B cell (primary cell): ENCODE data around the gene DLG3.

Experiments used
- CTCF ChIP-seq: fragments of 200-600 bp; IDR thresholded peaks from one replicate; pipeline ENCODE4 v1.8.0; 2022; ENCODE audit warnings: antibody characterized with exemption, mild to moderate bottlenecking
- EZH2 ChIP-seq: IDR thresholded peaks from 2 replicates; pipeline ENCODE4 v1.6.1; 2012; ENCODE audit warnings: borderline replicate concordance, low read depth, mild to moderate bottlenecking, moderate library complexity, low read length; ENCODE audit not compliant: insufficient read depth, poor library complexity, severe bottlenecking

DNA sequence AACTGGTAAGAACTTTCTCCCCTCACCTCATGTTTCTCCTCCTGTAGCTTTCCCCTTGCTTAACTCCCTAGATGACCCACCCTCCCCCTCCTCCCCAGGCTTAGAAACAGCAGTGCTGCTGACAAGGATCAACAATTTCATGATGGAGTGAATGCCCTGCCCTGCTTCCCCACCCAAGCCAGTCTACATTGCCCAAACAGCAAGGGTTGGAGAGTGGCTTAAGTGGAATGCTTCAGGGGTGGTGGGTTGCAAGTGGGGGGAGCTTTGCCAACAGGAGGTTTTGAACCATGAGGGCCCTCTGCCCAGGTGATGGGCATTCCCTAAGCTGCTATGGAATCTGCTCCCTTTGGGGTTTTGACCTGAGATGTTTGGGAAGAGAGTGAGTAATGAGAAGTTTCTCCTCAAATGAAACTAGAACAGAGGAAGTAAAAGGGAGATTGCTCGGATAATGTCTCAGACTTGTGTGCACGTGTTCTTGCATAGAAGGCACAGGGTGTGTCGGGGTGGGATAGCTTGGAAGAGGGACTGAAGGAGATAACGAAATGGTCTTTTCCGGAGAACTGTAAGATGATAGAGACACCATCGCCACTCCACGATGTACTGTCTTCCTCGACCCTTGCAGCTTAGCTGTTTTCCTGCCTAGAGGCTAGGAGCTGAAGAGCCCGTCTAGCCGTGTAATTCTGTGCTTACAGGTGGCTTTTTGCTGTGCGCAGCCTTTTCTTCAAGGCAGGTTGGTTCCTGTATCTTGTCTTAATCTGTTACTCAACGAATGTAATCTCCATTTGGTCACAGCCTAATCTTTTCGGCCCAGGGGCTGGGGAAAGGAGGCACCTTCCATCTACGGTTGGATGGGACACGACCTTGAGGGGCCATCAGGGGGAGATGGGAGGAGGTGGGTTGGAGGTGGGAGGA, 11.4 kb upstream of the DLG3 start:
- no peak for TF ChIP-seq CTCF
- no peak for TF ChIP-seq EZH2
